ENCODE results near the gene ANXA1.

DNA sequence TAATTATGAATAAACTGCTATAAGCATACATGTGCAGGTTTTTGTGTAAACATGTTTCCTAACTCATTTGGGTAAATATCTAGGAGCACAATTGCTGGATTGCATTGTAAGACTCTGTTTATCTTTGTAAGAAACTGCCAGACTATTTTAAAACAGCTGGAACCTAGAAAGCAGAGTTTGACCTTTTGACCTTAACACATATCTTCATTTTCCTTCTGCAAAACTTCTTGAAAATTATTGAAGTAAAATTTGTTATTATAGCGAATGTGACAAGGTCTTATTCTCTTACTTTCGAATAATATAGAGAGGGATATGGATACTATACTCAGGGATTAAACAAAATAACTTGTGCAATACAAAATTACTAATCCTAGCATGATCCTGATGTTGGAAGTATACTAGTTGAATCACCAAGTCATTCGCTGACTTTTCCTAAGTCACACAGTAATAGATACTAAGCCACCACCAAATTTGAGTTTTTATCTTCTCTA lies 3.2 kb upstream of the ANXA1 start:
- TF ChIP-seq CTCF (conservative IDR thresholded peaks at IDR 0.05; ENCODE audit: low read depth, low read length) (no peak), EZH2 (IDR thresholded peaks at IDR 0.05; ENCODE audit: borderline replicate concordance, low read depth, low read length, poor library complexity, severe bottlenecking) (no peak)
